Right forelimb (tissue), 1 donor: ENCODE data around the gene MED14.

Experiments used
- DNase-seq: peaks from one replicate; pipeline ENCODE4 v3.0.0-alpha.2; 2018

Gene MED14

GRCh38 chrX:40663078-40663740, 72.1 kb downstream of the MED14 start:
- DNase-seq = no peak

- DNase-seq = no peak
These were observed 73.9 kb downstream of the MED14 start for GRCh38 chrX:40661489-40661888.

- DNase-seq = no peak
These were observed 75.0 kb downstream of the MED14 start for GRCh38 chrX:40660381-40660780.

- DNase-seq = no peak
These were observed 81.8 kb downstream of the MED14 start for GRCh38 chrX:40653535-40653934.

- DNase-seq = no peak
These were observed 82.7 kb downstream of the MED14 start for GRCh38 chrX:40652664-40653063.

GRCh38 chrX:40651620-40652223, 83.6 kb downstream of the MED14 start:
- peak; percentile 63 for DNase-seq

GRCh38 chrX:40647307-40648197, 87.8 kb downstream of the MED14 start, which contains the start of gene CXorf38:
Gene CXorf38 (minus strand): TSS chrX:40647561. CDS start chrX:40647520, 41 bp downstream.
- DNase-seq = peak; percentile 95

GRCh38 chrX:40646489-40647306, 88.6 kb downstream of the MED14 start:
- DNase-seq = peak; percentile 44

- DNase-seq = no peak
These were observed 90.5 kb downstream of the MED14 start for GRCh38 chrX:40644821-40645358.

- no peak for DNase-seq
These were observed 91.2 kb downstream of the MED14 start for GRCh38 chrX:40644176-40644575.

- DNase-seq = no peak
These were observed 97.7 kb downstream of the MED14 start for GRCh38 chrX:40637687-40638086.

GRCh38 chrX:40632199-40632598, 103.1 kb downstream of the MED14 start:
- DNase-seq = no peak

GRCh38 chrX:40628506-40628905, 106.8 kb downstream of the MED14 start:
- DNase-seq = no peak

- DNase-seq = no peak
These were observed 110.0 kb downstream of the MED14 start for GRCh38 chrX:40625294-40625693.

GRCh38 chrX:40623665-40624064, 111.7 kb downstream of the MED14 start:
- no peak for DNase-seq

- DNase-seq = no peak
These were observed 112.2 kb downstream of the MED14 start, which contains the start of gene MPC1L for GRCh38 chrX:40623139-40623536. Gene MPC1L (plus strand): TSS chrX:40623428. CDS start chrX:40623566, 138 bp downstream.

- DNase-seq = no peak
These were observed 112.7 kb downstream of the MED14 start for GRCh38 chrX:40622479-40623138.

- DNase-seq = no peak
These were observed 117.8 kb downstream of the MED14 start for GRCh38 chrX:40617566-40617965.

- no peak for DNase-seq
These were observed 119.4 kb downstream of the MED14 start for GRCh38 chrX:40615976-40616375.

- DNase-seq = no peak
These were observed 122.8 kb downstream of the MED14 start for GRCh38 chrX:40612511-40612910.

- DNase-seq = no peak
These were observed 128.0 kb downstream of the MED14 start for GRCh38 chrX:40607381-40607780.

GRCh38 chrX:40603446-40603845, 131.9 kb downstream of the MED14 start:
- no peak for DNase-seq
